HS-27A (cell line): Measurements from ENCODE around the gene TULP1.

Experiments
- DNase-seq: peaks from one replicate; pipeline ENCODE4 v3.0.0-alpha.2; 2012; ENCODE audit warnings: low read depth, missing footprints

TULP1 gene

GRCh38 chr6:35465646-35466045 lies 47.0 kb downstream of the TULP1 start:
- no peak for DNase-seq

GRCh38 chr6:35463292-35463691 lies 49.4 kb downstream of the TULP1 start:
- no peak for DNase-seq

DNA sequence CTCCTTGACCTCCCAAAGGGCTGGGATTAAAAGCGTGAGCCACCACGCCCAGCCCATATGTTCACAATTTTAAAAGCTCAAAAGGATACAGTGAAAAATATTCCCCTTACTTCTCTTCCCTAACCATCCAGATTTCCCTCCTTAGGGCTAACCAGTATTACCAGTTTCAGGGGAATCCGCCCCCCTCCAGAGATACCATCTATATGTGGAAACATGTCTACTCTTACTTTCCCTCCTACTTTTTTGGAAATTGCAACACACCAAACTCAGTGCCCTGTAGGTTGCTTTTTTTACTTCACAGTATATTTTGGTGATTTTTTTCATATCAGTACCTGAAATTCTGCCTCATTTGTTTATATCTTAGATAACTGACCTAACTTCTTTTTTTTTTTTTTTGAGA lies 51.4 kb downstream of the TULP1 start:
- DNase-seq, result no peak

DNA sequence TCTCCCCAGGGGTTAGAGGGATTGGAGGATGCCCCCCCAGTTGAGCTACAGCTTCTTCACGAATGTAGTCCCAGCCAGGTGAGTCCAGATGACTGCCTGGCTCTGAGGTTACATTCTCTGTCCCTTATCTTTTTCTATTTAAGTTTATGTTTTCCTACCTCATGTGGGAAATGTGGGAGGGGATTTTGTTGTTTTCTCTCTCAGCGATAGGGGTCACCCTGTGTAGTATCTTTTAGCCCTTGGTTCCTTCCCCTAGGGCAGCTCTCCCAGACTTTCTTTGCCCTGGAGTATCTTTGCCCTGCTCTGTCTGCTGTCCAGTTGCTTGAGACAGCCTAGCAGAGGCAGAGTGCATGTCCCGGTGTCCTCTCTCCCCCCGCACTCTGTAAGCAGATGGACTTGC lies 54.8 kb downstream of the TULP1 start:
- no peak for DNase-seq

DNA sequence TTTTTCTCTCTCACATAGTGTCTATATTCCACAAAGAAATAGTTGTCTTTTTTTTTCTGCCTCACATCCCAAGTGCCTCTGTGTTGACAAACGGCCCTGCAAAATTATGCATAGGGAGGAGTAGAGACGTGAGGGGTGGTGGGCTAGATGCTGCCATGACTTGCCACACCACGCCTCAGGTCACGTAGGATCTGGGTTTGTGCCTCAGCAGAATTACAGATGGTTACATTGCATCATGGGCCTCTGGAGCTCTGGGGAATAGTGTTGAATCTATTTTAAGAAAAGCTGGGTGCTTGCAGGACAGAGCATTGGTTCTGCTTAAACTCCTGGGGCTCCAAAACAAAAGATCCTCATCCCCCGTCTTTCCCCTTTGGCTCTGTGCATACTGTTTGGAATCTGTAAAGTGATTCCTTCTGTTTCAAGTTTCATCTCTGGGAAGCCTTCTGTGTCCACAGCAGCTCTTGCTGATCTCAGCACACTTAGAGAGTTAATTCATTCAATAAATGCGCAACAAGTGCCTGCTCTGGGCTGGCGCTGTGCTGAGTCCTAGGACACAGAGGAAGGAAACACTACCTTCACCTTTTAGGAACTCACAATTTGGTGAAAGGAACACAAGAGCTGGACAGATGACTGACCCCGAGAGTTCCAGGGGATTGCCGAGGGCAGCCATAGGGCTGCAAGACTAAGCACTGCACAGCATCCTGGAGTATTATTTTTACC lies 58.1 kb downstream of the TULP1 start:
- DNase-seq, result no peak

GRCh38 chr6:35453236-35453635 lies 59.5 kb downstream of the TULP1 start:
- DNase-seq, result no peak

- DNase-seq, result peak; percentile 78
Observed at GRCh38 chr6:35452183-35453090, 60.3 kb downstream of the TULP1 start, which contains the start of gene FANCE. FANCE (plus strand) TSS chr6:35452338; CDS start chr6:35452546, 208 bp downstream.

DNA sequence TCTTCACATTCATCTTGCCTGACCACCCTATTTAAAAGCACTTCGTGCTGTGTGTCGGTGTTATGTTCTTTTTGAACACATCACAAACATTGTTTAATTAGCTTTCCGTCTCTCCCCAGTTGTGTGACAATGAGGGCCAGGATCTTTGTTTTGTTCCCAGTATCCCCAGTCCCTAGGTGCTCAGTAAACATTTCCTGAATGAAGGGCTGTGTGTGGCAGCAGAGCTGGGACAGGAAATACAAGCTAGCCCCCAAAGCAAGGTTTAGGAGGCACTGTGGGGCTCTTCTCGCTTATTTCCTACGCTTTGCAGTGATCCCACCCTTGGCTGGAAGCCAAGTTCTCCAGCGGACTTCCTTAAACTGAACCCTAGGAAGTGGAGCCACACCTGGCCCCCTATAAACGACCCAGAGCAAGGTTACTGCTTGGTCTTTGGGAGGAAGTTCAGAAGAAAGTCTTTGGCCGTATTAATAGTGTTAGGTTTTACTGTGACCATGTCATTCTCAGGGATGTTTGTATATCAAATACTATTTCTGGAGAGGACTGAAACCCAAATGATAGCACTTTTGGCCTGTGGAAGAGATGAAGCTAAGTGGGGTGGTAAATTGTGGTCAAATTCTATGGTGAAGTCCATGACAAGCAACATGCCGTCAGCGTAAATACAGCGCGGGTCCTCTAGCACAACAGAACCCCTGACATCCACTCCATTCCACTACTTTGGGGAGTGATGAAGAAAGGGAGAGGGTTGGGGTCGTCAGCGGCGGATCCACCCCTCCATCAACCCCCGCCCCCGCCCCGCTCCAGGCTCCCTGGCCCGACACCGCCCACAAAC lies 61.1 kb downstream of the TULP1 start:
- DNase-seq, result no peak

GRCh38 chr6:35449287-35449881 lies 63.3 kb downstream of the TULP1 start:
- DNase-seq, result no peak

DNA sequence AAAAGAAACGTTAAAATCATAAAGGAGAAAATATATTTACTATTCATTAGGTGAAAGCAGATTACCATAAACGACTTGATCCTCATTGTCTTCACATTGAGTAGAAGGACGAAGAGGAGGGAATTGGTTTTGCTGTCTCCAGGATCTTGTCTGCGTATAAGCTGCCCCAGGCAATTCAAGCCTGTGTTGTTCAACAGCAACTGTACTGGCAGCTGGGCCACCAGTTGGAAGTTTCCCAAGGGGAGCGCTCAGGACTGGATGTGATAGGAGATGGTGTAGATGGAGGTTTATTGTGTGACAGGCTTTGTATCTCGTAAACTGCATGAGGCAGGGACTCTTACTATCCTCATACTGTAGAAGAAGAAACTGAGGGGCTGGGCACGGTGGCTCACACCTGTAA lies 64.5 kb downstream of the TULP1 start:
- no peak for DNase-seq
